Fibroblast of villous mesenchyme (primary cell): Measurements from ENCODE around the gene ZNF2. TPM values are rescaled to one million over a fixed set of nuclear protein-coding genes. Genes with fewer than 3 reads are reported as not detected.
"Not testable (repeated sequence)": the region's sequence is repeated elsewhere in the genome, so short reads cannot be mapped to it uniquely, and the experiment has no call there.

Experiments used
- DNase-seq: peaks from one replicate; pipeline ENCODE4 v3.0.0-alpha.2; 2010; ENCODE audit warnings: low read depth
- H3K4me3 ChIP-seq: 2 replicates; pipeline ENCODE4 v1.5.1; 2011; ENCODE audit warnings: low read depth, mild to moderate bottlenecking, low read length
- CTCF ChIP-seq: IDR thresholded peaks from 2 replicates; pipeline ENCODE4 v1.5.1; 2012; ENCODE audit warnings: low read depth, mild to moderate bottlenecking, low read length; ENCODE audit not compliant: insufficient read depth
- total RNA-seq: library from RNA; depleted of rRNA; stranded (reverse); fragments of >200 nt; gene quantifications from 2 replicates; pipeline ENCODE4 v1.2.3, GENCODE V29; 2012

Gene ZNF2
- total RNA-seq, 1 donor: 7.8 TPM

- H3K4me3 ChIP-seq: no peak overlapping the region
- no peak for TF ChIP-seq CTCF
- DNase-seq: no peak
These were observed 6.3 kb downstream of the ZNF2 start for GRCh38 chr2:95171902-95172301.

GRCh38 chr2:95174031-95174542 lies 8.5 kb downstream of the ZNF2 start:
- TF ChIP-seq CTCF: no peak
- no peak overlapping the region for H3K4me3 ChIP-seq
- no peak for DNase-seq

- no peak for TF ChIP-seq CTCF
- no peak for DNase-seq
- no peak overlapping the region for H3K4me3 ChIP-seq
These were observed 13.8 kb downstream of the ZNF2 start for GRCh38 chr2:95179451-95179850.

- no peak for DNase-seq
- TF ChIP-seq CTCF: no peak
- H3K4me3 ChIP-seq: no peak overlapping the region
These were observed 16.2 kb downstream of the ZNF2 start for GRCh38 chr2:95181774-95182173.

GRCh38 chr2:95185197-95185596 lies 19.6 kb downstream of the ZNF2 start:
- no peak overlapping the region for H3K4me3 ChIP-seq
- no peak for DNase-seq
- no peak for TF ChIP-seq CTCF

- TF ChIP-seq CTCF: no peak
- no peak overlapping the region for H3K4me3 ChIP-seq
These were observed 20.4 kb downstream of the ZNF2 start for GRCh38 chr2:95185973-95186372.

GRCh38 chr2:95192956-95193355 lies 27.3 kb downstream of the ZNF2 start:
- peak; percentile 53 for TF ChIP-seq CTCF
- not testable (repeated sequence) for H3K4me3 ChIP-seq
- peak; percentile 13 for DNase-seq

More at GRCh38 chr2:95185973-95186372, 20.4 kb downstream of the ZNF2 start:
- DNase-seq: peak; percentile 10
